ENCODE data around the gene PALS2.

Gene PALS2

DNA sequence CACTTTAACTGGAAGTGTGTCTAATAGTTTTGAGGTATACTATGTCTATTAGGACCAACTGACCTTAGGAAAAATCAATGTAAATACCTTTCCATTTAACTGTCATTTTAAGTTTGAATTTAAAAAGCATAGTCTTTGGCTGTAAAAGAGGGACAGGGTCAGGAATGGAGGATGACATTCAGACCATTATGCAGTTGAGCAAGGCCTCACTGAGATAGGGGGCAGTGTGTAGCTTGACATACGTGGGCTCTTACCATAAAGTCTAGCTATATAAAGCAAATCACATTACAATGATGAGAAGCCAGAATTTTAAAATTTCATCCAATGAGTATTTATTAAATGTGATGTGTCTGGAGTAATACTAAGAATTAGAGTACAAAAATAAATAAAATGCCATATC is 17.9 kb downstream of the PALS2 start:
- DNase-seq (ENCODE audit: low spot score): no peak

DNA sequence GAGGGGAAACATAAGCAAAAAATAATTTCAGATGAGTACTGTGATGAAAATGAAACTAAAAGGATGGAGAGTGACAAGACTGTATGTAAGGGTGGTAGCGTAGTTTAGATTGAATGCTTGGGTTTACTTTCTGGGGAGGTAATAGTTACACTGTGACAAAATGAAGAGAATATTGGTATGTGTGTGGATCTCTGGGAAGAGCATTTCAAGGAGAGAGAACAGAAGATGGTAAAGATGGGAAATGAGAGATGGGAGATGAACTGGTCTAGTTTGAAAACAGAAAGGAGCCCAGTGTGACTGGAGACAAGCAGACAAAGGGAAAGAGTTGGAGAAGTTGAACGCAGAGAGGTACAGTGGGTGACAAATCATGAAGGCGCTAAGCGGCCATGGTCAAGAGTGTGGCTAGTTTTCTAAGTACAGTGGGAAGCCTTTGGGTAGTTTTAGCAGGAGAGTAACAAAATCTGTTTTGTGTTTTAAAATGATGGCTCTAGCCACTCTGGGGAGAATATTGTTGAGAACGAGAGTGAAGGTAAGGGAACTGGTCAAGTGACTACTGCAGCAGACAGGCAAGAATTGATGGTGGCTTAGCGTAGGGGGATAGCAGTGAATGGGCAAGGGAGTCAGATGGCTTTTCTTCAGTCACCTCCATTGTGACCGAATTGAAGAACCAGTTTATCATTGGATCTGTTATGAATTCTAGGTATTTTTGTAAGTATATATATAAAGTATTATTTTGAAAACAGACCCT is 22.6 kb downstream of the PALS2 start:
- no peak for DNase-seq (ENCODE audit: low spot score)

DNA sequence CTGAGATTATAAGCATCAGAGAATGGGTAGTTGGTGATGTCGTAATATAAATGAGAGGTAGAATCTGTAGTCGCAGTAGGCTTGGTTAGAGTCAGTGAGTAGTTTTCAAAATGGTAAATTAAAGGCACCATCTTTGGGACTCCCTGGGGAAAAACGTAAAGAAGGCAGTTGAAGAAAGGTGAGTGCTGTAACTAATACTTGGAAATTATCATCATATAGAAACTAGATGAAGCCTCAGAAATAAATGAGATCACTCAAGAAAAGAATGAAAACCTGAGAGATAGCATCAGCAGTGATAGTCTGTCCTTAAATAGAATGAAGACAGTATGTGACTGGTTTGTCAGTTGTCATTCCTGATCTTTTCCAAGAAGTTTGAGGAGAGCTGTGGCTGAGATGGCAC is 23.8 kb downstream of the PALS2 start:
- DNase-seq (ENCODE audit: low spot score): no peak

GRCh38 chr7:24601600-24601999 is 28.3 kb downstream of the PALS2 start:
- no peak for DNase-seq (ENCODE audit: low spot score)

DNA sequence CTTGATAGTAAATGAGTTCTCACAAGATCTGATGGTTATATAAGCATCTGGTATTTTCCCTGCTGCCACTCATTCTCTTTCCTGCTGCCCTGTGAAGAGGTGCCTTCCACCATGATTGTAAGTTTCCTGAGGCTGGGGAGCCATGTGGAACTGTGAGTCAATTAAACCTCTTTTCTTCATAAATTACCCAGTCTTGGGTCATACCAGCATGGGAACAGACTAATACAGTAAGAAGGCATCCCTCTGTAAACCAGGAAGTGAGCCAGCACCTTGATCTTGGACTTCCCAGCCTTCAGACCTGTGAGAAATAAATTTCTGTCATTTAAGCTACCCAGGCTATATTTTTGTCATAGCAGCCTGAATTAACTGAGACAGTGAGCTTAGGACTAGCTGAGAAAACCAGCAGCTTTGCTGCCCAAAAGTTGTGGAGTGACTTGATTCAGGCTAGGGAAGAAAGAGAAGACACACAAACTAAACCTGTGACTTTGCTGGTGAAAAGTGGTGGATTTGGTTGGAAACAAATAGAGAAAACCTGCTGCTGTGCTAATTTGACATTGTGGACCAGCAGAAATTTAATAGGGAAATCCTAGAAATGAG is 29.7 kb downstream of the PALS2 start:
- DNase-seq (ENCODE audit: low spot score): no peak

GRCh38 chr7:24604630-24605029 is 31.4 kb downstream of the PALS2 start:
- DNase-seq (ENCODE audit: low spot score): no peak

- no peak for DNase-seq (ENCODE audit: low spot score)
Observed at GRCh38 chr7:24608504-24608903, 35.3 kb downstream of the PALS2 start.

DNA sequence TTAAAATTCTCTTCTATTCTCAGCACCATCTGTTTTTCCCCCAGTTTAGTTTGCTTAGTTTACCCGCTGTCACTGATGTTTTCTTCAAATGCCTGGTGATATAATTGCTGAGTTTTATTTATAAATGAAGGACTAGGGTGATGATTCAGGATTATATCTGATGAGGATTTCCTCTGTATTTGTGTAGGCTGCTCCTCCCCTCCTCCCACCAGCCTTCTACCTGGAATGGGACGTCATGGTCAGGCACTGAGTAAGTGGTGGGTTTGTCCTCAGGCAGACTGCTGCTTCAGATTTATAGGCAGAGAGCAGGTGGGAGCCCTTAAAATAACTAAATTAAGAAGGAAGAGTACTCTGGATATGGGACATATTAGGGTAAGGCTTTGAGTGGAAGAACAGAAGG is 35.8 kb downstream of the PALS2 start:
- no peak for DNase-seq (ENCODE audit: low spot score)

- no peak for DNase-seq (ENCODE audit: low spot score)
Observed at GRCh38 chr7:24609570-24609969, 36.3 kb downstream of the PALS2 start.

DNA sequence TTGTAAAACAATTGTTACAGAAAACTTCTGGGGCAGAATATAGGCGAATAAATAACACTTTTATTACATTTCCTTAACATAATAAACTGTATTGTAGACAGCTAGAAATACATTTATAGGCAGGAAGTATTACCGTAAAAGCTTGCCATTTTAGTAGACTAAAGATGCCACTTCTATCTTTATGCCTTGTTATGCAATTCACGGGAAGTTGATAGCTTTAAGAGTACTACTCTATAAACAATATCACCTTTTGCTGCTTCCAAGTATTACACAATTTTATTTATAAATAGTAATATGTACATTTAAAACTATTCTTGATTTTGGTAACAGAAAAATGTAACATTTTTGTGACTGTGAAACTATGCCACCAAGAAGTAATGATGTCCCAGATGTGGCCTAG is 37.9 kb downstream of the PALS2 start:
- DNase-seq (ENCODE audit: low spot score): no peak

DNA sequence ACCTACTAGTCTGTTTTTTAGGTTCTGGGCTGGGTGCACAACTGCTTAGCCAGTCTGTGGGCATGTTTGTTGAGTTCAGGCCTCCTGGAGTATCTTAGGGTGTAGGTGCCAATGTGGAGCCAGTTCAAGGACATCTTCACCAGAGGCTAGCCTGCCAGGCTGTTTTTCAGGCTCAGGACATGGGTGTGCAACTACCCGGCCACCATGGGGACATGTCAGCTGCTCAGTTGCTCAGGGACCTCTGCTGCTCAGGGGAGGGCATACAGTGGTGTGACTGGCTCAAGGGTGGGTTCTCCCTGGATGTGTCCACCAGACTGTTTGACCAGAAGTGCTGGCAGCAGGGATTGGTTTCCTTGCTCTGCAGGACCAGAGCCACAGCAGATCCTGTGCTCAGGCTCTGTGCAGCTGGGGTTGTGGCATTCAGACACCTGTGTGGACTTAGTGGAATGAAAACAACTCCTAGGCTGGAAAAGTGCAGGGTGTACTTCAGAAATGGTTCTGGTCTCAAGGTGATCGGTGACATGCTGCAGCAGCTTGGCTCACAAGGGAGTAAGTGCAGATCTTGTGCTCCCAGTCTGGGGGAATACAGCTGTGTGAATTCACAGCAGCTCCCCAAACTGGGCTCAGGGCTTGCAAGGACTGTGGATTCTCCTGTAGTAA is 44.8 kb downstream of the PALS2 start:
- no peak for DNase-seq (ENCODE audit: low spot score)

- no peak for DNase-seq (ENCODE audit: low spot score)
Observed at GRCh38 chr7:24619978-24620377, 46.7 kb downstream of the PALS2 start.

DNA sequence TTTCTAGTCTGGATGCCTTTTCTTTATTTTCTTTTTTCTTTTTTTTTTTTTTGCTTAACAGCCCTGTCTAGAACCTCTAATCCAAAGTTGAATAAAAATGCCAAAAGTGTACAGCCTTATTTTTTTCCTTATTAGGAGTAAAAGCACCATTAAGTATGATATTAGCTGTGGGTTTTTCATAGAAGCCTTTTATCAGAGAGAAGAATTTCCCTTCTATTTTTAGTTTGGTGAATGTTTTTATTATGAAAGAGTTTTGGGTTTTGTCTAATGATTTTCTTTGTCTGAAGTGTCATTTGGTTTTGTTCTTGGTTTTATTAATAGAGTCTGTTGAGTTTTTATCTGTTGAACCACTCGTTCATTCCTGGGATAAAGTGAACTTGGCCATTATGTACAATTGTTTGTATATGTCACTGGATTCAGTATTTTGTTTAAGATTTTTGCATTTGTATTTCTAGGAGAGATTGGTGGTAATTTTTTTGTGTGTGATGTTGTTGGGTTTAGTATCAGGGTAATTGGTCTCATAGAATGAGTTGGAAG is 49.5 kb downstream of the PALS2 start:
- no peak for DNase-seq (ENCODE audit: low spot score)
